ENCODE data around the gene POU2AF1.

- no peak for TF ChIP-seq EZH2 (IDR thresholded peaks at IDR 0.05; ENCODE audit: borderline replicate concordance, low read length)
- TF ChIP-seq CTCF (conservative IDR thresholded peaks at IDR 0.05 in 1 of 2, IDR thresholded peaks at IDR 0.05 in 1 of 2; ENCODE audit: extremely low read depth in 1 of 2, insufficient read depth in 1 of 2, low read depth in 1 of 2, low read length in 2 of 2): no peak
Observed at GRCh38 chr11:111379602-111380136, 594 bp upstream of the POU2AF1 start.
